Skeletal muscle satellite cell (primary cell): Measurements from ENCODE around the gene FNBP1.

Experiments used
- H3K27me3 ChIP-seq: 2 replicates; pipeline ENCODE4 v1.7.0; 2013; ENCODE audit warnings: low read length; ENCODE audit not compliant: control insufficient read depth, insufficient read depth
- H3K36me3 ChIP-seq: 2 replicates; pipeline ENCODE4 v1.7.0; 2013; ENCODE audit warnings: mild to moderate bottlenecking, control low read depth, low read length; ENCODE audit not compliant: insufficient read depth
- H3K4me1 ChIP-seq: 2 replicates; pipeline ENCODE4 v1.7.0; 2013; ENCODE audit warnings: low read length; ENCODE audit not compliant: control insufficient read depth, insufficient read depth
- H3K4me2 ChIP-seq: 2 replicates; pipeline ENCODE4 v1.7.0; 2013; ENCODE audit warnings: mild to moderate bottlenecking, low read length
- H3K4me3 ChIP-seq: 2 replicates; pipeline ENCODE4 v1.7.0; 2013; ENCODE audit warnings: low read length
- H3K9ac ChIP-seq: 2 replicates; pipeline ENCODE4 v1.7.0; 2013; ENCODE audit warnings: mild to moderate bottlenecking, low read depth, low read length, moderate library complexity
- H3K9me3 ChIP-seq: replicated peaks from 2 replicates; pipeline ENCODE4 v1.7.0; 2013; ENCODE audit warnings: mild to moderate bottlenecking, control low read depth, low read length

FNBP1 gene

DNA sequence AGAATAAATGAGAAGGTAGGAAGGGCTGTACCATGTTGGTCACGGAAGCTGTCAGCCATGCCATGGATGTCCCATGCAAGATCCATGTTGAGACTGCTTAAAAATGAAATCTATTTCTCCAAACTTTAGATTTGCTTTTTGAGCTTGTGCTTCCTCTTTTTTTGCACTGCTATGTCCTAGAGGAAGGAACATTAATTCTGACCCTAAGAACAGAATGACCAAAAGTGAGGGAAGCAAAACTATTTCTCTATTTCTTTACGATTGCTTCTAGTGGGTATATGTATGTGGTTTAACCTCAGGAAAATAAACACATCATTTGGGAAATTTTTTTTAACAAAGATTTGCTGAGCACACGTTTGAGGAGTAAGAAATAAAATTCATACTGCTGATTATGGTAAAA lies 123.1 kb downstream of the FNBP1 start:
- Histone ChIP-seq H3K27me3 (no peaks in the 10 kb centered on the region), H3K4me3 (no peak overlapping the region), H3K4me1 (no peaks in the 10 kb centered on the region), H3K9me3 (no peaks in the 10 kb centered on the region), H3K9ac (no peak overlapping the region), H3K36me3 (peaks cover 18% of the 10 kb centered on the region), H3K4me2 (no peak overlapping the region)

DNA sequence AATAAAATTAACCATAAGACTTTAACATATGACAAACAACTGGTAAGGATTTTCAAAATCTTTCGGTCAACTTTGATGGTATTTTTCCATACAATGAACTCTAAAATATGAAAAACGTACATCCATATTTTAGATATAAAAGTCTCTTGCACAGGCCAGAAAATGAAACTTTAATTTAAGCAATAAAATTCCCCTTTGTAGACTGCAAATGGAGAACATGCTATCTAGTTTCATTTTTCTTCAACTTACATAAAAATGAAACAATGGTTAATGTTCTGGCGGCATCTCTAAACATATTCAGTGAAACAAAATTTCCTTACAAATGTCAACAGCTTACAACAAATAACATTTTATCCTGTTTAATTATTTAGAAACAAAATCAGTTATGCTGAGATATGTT lies 123.7 kb downstream of the FNBP1 start:
- Histone ChIP-seq H3K36me3 (peaks cover 12% of the 10 kb centered on the region), H3K4me3 (no peak overlapping the region), H3K4me2 (no peak overlapping the region), H3K9ac (no peak overlapping the region), H3K9me3 (no peaks in the 10 kb centered on the region), H3K27me3 (no peaks in the 10 kb centered on the region), H3K4me1 (no peaks in the 10 kb centered on the region)

DNA sequence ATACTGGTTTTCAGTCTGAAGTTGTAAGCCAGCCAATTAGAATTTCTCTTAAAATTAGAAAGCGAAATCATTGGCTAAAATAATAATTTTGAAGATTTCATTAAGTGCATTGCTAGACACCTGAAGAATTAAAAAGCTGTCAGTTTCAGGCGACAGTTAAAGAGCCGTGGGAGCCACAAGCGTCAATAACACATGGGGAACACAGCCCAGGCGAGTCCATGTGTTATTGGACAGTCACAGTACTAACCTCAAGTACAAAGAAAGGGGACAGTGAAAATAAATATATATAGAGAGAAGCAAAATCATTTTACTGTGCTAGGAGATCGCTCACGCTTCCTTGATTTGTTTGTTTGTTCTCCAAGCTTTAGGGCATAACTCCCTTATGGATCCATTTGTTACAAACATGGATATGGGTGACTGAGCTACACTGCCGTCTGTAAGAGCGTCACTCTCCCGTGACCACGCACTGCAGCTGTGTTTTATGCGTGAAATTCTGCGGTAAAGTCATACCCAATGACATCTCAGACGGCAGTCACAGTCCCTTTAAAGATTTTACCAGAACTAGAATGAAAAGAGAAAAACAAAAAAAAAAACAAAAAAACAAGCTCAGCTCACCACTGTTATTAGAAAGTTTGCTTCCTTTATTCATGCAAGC lies 124.6 kb downstream of the FNBP1 start:
- Histone ChIP-seq H3K27me3 (no peaks in the 10 kb centered on the region), H3K4me1 (no peaks in the 10 kb centered on the region), H3K4me2 (no peak overlapping the region), H3K9me3 (no peaks in the 10 kb centered on the region), H3K9ac (no peak overlapping the region), H3K4me3 (no peak overlapping the region), H3K36me3 (peaks cover 6% of the 10 kb centered on the region)

DNA sequence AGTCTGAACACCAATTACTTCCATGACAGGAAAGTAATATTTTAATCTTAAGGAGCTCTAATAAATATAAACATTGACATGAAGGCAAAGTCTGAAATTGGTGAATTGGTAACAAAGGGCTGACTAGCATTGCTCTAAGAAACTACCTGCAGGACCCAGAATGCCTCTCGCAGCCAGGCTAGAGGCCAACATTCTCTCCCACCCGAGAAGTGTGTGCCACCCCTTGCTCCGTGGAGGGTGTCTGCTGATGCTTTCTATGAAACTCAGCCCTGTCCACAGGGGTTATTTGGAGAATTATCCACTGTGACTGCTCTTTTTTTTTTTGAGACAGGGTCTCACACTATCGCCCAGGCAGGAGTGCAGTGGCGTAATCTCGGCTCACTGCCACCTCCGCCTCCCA lies 126.3 kb downstream of the FNBP1 start:
- peaks cover 4% of the 10 kb centered on the region for H3K36me3 ChIP-seq
- no peak overlapping the region for H3K4me3 ChIP-seq
- no peak overlapping the region for H3K4me2 ChIP-seq
- H3K27me3 ChIP-seq: no peaks in the 10 kb centered on the region
- no peaks in the 10 kb centered on the region for H3K4me1 ChIP-seq
- no peaks in the 10 kb centered on the region for H3K9me3 ChIP-seq
- no peak overlapping the region for H3K9ac ChIP-seq

DNA sequence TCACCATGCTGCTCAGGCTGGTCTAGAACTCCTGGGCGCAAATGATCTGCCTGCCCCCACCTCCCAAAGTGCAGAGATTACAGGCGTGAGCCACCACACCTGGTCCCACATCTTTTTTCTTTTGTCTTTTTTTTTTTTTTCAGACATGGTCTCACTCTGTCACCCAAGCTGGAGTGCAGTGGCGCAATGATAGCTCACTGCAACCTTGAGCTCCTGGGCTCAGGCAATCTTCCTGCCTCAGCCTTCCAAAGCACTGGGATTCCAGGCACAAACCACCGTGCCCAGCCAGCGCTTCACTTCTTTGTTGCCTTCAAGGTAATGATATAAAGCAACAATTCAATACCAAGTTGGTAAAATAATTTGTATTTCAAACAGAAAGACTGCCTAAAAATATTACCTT lies 128.9 kb downstream of the FNBP1 start:
- Histone ChIP-seq H3K4me2 (no peak overlapping the region), H3K27me3 (no peaks in the 10 kb centered on the region), H3K4me1 (peaks cover 14% of the 10 kb centered on the region), H3K9ac (no peak overlapping the region), H3K4me3 (no peak overlapping the region), H3K9me3 (no peaks in the 10 kb centered on the region), H3K36me3 (peaks cover 4% of the 10 kb centered on the region)

DNA sequence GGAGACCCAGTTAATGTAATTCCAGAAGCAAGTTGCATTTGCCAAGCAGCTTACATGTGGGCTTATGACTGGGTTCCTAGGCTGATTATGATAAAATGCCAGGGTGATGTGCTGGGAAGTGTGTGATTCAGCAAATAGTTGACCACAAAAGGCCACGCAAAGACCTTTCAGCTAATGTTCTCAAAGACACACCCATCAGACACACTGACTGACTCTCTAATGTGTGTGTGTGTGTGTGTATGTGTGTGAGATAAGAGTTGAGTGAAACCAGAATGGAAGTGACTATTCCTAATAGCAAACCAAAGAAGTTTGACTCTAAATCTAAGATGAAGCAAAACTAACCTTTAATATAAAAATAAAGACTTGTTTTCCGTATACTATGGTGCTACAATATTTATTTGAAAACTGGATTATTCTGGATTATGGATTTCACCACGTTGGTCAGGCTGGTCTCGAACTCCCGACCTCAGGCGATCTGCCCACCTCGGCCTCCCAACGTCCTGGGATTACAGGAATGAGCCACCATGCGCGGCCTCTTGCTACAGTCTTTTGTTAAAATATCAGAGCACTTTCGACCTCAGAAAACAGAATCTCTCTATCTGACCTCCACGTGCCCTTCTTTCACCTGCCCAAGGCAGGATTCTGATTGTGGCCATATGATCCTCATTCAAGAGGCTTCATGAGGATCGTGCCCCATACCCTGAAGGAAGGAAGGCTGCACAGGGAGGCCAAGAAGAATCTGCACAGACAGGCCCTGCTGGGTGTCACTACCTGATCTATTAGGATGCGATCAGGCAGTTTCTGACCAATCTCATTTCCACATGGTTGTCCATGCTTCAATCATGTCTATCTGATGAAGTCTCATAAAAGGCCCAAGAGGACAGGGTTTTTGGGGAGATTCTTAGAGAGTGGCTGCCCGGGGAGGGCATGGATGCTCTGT lies 132.1 kb downstream of the FNBP1 start:
- Histone ChIP-seq H3K9ac (no peak overlapping the region), H3K4me3 (no peak overlapping the region), H3K9me3 (no peaks in the 10 kb centered on the region), H3K4me2 (no peak overlapping the region), H3K27me3 (no peaks in the 10 kb centered on the region), H3K36me3 (peaks cover 5% of the 10 kb centered on the region), H3K4me1 (peaks cover 14% of the 10 kb centered on the region)

DNA sequence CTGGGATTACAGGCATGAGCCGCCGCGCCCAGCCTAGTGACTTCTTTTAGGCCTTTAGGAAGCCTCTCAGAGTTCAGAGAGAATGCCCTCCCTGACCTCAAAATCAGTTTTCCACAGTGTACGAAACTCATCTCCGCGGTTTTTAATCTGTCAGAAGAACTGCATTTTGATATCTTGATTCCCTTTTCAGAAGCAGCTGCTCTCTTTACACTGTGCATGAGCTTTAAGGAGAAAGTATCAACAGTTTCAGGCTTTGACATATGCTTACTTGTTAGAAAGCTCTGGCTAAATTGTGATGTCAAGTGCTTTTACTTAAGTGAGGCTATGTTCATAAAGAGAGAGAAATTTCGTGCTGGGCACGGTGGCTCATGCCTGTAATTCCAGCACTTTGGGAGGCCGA lies 133.1 kb downstream of the FNBP1 start:
- peaks cover 5% of the 10 kb centered on the region for H3K36me3 ChIP-seq
- peaks cover 14% of the 10 kb centered on the region for H3K4me1 ChIP-seq
- no peak overlapping the region for H3K4me3 ChIP-seq
- H3K27me3 ChIP-seq: no peaks in the 10 kb centered on the region
- H3K4me2 ChIP-seq: no peak overlapping the region
- no peak overlapping the region for H3K9ac ChIP-seq
- H3K9me3 ChIP-seq: no peaks in the 10 kb centered on the region

DNA sequence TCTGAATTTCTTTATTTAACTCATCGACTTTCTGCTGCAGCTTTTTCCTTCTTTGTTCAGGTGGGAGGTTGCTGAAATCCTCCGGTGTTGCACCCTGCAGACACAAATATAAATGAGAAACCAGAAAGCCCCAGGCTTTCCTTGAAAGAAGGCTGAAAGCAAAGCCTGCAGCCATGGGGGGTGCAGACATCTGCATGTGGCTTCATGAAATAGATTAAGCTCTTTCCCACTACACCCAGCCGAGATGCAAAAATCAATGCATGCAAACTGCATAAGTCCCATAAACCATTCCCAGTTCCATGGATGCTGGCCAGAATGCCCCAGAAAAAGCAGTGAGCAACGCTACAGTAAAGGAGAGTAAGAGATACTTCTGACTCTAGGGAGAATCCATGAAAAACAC lies 134.1 kb downstream of the FNBP1 start:
- Histone ChIP-seq H3K4me1 (peaks cover 17% of the 10 kb centered on the region), H3K9ac (no peak overlapping the region), H3K36me3 (peaks cover 5% of the 10 kb centered on the region), H3K4me3 (no peak overlapping the region), H3K9me3 (no peaks in the 10 kb centered on the region), H3K27me3 (no peaks in the 10 kb centered on the region), H3K4me2 (no peak overlapping the region)

DNA sequence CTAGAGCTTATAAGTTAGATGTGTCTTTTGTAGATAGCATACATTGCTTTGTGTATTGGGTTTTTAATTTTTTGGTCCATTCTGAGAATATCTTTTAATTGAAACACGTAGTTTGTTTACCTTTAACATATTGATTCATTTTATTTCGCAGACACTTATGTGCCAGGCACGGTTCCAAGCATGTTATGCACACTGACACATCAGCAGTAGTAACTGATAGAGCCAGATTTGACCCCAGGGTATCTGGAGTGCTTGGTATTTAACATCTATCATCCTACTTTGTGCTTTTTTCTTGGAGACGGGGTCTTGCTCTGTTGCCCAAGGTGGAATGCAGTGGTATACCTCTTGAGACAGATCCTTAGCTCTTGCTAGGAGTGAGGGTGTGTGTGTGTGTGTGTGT lies 135.8 kb downstream of the FNBP1 start:
- peaks cover 10% of the 10 kb centered on the region for H3K36me3 ChIP-seq
- H3K9ac ChIP-seq: no peak overlapping the region
- peaks cover 17% of the 10 kb centered on the region for H3K4me1 ChIP-seq
- no peak overlapping the region for H3K4me3 ChIP-seq
- H3K9me3 ChIP-seq: no peaks in the 10 kb centered on the region
- H3K4me2 ChIP-seq: no peak overlapping the region
- H3K27me3 ChIP-seq: no peaks in the 10 kb centered on the region

DNA sequence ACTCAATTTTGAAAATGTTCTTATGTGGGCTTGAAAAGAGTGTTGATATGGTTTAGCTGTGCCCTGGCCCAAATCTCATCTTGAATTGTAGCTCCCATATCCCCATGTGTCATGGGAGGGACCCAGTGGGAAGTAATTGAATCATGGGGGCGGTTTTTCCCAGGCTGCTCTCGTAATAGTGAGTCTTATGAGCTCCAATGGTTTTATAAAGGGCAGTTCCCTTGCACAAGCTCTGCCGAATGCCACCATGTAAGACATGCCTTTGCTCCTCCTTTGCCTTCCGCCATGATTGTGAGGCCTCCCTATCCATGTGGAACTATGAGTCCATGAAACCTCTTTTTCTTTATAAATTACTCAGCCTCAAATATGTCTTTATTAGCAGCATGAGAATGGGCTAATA lies 136.7 kb downstream of the FNBP1 start:
- Histone ChIP-seq H3K36me3 (peaks cover 15% of the 10 kb centered on the region), H3K27me3 (no peaks in the 10 kb centered on the region), H3K4me3 (no peak overlapping the region), H3K9ac (no peak overlapping the region), H3K4me1 (peaks cover 15% of the 10 kb centered on the region), H3K9me3 (no peaks in the 10 kb centered on the region), H3K4me2 (no peak overlapping the region)

DNA sequence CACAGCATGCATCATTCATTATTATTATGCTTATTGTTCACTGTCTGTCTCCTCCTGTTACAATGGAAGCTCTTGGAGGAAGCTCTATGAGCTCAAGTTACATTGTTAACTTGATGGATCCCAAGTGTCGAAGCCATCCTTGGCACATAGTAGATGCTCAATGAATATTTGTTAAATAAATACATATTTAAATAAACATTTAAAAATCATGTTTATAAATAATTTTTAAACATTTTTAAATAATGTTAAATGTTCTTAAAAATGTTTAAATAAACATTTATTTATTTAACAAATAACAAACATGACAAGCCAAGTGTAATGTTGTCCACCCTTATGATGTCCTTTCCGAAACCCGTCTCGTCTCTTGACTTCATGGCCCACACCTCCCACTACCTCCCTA lies 138.3 kb downstream of the FNBP1 start:
- H3K9me3 ChIP-seq: no peaks in the 10 kb centered on the region
- H3K4me1 ChIP-seq: peaks cover 2% of the 10 kb centered on the region
- H3K27me3 ChIP-seq: no peaks in the 10 kb centered on the region
- H3K4me3 ChIP-seq: no peak overlapping the region
- no peak overlapping the region for H3K9ac ChIP-seq
- H3K4me2 ChIP-seq: no peak overlapping the region
- H3K36me3 ChIP-seq: peaks cover 19% of the 10 kb centered on the region

DNA sequence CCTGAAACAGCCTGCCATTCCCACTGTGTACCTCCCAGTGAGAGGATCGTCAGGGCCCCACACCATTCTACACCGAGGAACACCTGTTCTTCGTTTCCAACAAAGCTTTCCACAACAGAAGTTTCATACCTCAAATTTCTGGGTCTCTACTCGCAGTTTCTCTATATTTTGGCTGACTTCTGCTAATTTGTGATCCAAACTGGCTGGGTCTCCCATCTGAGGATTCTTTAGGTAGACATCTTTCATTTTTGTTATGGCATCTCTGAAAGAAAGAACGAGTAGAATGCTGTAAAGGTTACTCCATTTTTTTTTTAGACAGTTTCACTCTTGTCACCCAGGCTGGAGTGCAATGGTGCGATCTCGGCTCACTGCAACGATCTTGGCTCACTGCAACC lies 140.3 kb downstream of the FNBP1 start:
- no peaks in the 10 kb centered on the region for H3K27me3 ChIP-seq
- no peak overlapping the region for H3K4me2 ChIP-seq
- H3K9me3 ChIP-seq: no peaks in the 10 kb centered on the region
- no peak overlapping the region for H3K4me3 ChIP-seq
- H3K9ac ChIP-seq: no peak overlapping the region
- peaks cover 2% of the 10 kb centered on the region for H3K4me1 ChIP-seq
- peaks cover 19% of the 10 kb centered on the region for H3K36me3 ChIP-seq
